Hippocampal formation (tissue), 2 donors: ENCODE results near the gene RAB40C.
A peak's percentile ranks its signal among the peaks of the same experiment; 100 is the strongest.

Experiments used
- DNase-seq, 2 donors: peaks; one replicate each; lab custom pipeline; 2025; lab: John Stamatoyannopoulos, UW

RAB40C gene

GRCh38 chr16:631808-632358 is 42.0 kb downstream of the RAB40C start:
- no peak for DNase-seq

DNA sequence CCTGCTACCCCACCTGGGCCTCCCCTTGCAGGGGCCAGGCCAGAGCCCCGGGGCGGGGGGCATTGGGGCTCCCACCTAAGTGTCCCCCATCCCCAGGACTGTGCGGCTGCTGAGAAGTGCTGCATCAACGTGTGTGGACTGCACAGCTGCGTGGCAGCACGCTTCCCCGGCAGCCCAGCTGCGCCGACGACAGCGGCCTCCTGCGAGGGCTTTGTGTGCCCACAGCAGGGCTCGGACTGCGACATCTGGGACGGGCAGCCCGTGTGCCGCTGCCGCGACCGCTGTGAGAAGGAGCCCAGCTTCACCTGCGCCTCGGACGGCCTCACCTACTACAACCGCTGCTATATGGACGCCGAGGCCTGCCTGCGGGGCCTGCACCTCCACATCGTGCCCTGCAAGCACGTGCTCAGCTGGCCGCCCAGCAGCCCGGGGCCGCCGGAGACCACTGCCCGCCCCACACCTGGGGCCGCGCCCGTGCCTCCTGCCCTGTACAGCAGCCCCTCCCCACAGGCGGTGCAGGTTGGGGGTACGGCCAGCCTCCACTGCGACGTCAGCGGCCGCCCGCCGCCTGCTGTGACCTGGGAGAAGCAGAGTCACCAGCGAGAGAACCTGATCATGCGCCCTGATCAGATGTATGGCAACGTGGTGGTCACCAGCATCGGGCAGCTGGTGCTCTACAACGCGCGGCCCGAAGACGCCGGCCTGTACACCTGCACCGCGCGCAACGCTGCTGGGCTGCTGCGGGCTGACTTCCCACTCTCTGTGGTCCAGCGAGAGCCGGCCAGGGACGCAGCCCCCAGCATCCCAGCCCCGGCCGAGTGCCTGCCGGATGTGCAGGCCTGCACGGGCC is 42.8 kb downstream of the RAB40C start:
- DNase-seq, result no peak

DNA sequence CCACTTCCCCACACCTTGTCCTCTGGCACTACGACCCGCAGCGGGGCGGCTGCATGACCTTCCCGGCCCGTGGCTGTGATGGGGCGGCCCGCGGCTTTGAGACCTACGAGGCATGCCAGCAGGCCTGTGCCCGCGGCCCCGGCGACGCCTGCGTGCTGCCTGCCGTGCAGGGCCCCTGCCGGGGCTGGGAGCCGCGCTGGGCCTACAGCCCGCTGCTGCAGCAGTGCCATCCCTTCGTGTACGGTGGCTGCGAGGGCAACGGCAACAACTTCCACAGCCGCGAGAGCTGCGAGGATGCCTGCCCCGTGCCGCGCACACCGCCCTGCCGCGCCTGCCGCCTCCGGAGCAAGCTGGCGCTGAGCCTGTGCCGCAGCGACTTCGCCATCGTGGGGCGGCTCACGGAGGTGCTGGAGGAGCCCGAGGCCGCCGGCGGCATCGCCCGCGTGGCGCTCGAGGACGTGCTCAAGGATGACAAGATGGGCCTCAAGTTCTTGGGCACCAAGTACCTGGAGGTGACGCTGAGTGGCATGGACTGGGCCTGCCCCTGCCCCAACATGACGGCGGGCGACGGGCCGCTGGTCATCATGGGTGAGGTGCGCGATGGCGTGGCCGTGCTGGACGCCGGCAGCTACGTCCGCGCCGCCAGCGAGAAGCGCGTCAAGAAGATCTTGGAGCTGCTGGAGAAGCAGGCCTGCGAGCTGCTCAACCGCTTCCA is 43.6 kb downstream of the RAB40C start:
- DNase-seq, result no peak

GRCh38 chr16:634051-634670 is 44.3 kb downstream of the RAB40C start:
- no peak for DNase-seq

GRCh38 chr16:634996-635395 is 45.1 kb downstream of the RAB40C start:
- DNase-seq, result no peak

DNA sequence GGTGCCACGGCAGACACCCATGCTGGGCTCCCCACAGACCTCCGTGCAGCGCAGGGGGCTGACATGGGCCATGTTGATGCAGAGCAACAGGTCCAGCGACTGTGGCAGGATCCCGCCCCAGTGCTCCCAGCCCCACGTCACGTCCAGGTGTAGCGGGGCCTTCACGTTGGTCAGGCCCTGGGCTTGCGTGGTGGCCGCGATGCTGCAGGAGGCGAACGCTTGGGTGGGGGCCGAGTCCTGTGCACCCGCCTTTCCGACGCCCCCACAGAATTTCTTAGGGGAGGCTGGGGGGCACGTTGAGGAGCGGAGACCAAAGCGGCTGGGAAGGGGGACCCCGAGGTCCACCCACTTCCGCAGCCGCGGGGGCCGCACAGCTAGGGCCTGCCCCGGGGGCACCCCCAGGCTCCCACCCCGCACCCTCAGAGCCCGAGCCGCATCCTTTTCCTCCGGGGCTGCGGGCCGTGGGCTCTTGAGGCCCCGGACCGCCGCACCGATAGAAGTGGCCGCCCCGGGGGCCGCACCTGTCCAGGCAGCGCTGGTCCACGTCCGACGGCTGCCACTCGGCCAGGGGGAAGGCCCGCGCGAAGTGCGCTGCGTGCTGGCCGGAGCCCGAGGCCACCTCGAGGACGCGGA is 45.8 kb downstream of the RAB40C start:
- no peak for DNase-seq

- peak; percentile 93 to 98 for DNase-seq
Observed at GRCh38 chr16:636206-637080, 46.6 kb downstream of the RAB40C start, which contains the start of gene METTL26. TSS of gene METTL26 (minus strand) at chr16:636305. CDS start at chr16:636290, 15 bp downstream.

GRCh38 chr16:637081-638018 is 47.5 kb downstream of the RAB40C start:
- DNase-seq, result peak; percentile 90 to 98

DNA sequence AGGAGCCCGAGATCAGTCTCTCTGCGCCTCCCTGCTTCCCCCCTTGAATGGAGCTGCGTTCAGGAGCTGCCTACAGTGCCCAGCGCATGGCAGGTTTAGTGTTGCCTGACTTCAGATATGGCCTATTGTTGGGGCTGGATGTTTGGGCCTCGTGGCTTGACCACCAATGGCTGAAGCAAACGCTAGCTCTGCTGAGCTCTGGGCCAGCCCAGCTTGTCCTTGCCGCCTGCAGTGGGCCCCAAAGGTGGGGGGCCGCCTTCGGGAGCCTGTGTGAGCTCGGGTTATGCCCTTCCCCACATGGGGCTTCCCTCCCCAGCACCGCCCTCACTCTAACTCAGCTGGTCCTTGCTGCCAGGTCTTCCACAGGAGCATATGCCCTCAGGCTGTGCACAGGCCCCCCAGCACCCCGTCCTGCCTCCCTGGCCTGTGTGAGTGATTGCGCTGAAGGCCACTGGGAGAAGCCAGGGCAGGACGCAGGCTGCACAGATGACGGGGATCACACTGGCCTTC is 48.2 kb downstream of the RAB40C start:
- no peak for DNase-seq

- DNase-seq, result no peak
Observed at GRCh38 chr16:638836-639235, 49.0 kb downstream of the RAB40C start.

DNA sequence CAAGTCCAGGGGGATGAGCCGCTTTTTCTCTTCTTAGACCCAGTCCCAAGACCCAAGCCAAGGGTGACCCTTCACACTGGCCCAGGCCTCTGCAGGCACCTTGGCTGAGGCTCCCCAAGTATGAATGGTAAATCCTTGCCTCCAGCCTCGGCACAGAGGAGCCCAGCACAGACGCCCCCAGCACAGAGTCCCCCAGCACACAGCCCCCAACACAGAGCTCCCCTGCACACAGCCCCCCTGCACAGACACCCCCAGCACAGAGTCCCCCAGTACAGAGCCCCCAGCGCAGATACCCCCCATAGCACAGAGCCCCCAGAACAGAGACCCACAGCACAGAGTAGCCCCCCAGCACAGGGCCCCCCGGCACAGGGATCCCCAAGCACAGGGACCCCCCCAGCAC is 50.7 kb downstream of the RAB40C start:
- no peak for DNase-seq

DNA sequence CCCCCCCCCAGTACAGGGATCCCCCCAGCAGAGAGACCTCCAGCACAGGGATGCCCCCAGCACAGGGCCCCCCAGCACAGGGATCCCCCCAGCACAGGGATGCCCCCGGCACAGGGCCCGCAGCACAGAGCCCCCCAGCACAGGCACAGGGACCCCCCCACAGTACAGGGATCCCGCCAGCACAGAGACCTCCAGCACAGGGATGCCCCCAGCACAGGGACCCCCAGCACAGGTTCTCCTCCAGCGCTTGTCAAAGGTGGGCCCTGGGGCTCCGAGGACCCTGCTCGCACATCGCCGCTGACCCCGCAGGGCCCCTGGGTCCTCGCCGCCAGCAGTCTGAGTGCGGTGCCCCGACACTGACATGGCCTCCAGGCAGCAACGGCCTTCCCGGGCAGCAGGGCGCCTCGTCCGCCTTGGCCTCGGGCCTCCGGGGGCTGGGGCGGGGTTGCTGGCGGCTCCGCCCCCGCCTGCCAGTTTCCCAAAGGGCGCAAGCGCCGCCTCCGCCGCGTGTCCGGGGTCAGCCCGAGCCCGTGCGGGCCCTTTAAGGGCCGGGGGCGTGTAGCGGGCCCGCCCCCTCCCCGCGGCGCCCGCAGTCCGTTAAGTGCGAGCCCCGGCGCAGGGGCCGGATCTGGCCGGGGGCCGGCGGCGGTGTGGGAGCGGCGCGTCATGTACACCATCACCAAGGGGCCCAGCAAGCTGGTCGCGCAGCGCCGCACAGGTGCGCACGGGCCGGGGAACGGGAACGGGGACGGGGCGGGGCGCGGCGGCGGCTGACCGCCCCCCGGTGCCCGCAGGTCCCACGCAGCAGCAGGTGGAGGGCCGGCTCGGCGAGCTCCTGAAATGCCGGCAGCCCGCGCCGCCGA is 51.7 kb downstream of the RAB40C start, which contains the start of gene MCRIP2:
MCRIP2 (plus strand) TSS at position 503 of the 863 bp plus-strand sequence; CDS start at position 667, 164 bp downstream.
- DNase-seq, result peak; percentile 71 to 72

- DNase-seq, result peak in 1 of 2 donors; percentile 31
Observed at GRCh38 chr16:642189-643049, 52.6 kb downstream of the RAB40C start.

DNA sequence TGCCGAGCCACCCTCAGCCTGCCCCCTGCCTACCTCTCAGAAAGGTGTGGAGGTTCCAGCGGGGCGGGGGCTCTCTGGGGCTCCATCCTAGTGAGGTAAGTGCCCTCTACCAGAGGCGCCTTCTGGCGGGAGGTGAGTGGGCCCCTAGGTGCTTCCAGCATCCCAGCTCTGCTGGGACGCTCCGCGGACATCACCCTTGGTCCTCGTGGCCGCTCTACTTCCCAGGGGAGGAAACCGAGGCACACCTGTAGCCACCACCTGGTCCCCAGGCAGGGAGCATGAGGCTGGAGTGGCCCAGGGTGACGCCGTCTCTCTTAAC is 53.1 kb downstream of the RAB40C start:
- no peak for DNase-seq

DNA sequence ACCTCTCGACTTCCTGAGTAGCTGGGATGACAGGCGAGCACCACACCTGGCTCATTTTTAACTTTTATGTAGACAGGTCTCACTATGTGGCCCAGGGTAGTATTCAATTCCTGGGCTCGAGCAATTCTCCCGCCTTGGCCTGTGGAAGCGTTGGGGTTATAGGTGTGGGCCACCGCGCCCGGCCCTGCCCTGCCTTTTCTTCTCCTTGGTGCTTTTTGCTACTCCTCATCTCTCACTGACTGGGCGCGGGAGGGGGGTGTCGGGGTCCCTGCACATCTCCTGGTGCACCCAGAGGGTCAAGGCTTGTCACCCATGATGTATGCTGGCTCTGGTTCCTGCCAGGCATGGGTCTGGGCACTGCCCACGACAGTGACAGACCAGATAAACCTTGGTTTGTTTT is 54.7 kb downstream of the RAB40C start:
- no peak for DNase-seq

GRCh38 chr16:645852-646678 is 56.2 kb downstream of the RAB40C start:
- DNase-seq, result no peak
